HG03432 (cell line): ENCODE results near the gene CTSD.

Experiments used
- ATAC-seq: cut with Tn5 transposase; IDR thresholded peaks from one replicate; pipeline ENCODE4 v1.9.1; 2021; ENCODE audit warnings: mild to moderate bottlenecking, moderate library complexity; ENCODE audit not compliant: unreplicated experiment

CTSD gene

DNA sequence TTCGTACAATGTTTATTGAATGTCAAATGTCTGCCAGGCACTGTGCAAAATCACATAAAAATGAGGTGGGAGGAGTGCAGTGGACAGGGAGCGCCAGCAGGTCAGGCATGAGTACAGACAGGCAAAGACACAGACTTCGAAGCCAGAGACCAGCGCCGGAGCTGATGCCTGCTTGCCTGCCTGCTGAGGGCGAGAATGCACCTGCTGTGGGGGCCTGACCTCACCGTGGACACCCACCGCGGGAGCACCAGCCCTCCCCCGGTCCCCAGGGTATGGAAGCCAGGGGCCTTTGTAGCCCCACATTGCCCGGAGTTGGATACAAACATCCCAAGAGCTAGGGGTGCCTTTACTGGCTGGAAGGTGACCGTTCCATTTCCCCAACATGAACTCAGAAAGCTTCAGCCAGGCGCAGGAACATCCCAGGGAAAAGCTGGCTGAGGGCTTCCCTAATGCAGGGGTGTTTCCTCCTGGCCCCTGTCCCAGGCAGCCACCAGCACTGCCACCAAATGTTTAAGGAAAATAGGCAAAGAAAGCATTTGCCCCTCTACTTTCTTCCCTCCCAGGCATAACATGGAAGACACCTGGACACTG, 31.2 kb downstream of the CTSD start:
- no peak for ATAC-seq

DNA sequence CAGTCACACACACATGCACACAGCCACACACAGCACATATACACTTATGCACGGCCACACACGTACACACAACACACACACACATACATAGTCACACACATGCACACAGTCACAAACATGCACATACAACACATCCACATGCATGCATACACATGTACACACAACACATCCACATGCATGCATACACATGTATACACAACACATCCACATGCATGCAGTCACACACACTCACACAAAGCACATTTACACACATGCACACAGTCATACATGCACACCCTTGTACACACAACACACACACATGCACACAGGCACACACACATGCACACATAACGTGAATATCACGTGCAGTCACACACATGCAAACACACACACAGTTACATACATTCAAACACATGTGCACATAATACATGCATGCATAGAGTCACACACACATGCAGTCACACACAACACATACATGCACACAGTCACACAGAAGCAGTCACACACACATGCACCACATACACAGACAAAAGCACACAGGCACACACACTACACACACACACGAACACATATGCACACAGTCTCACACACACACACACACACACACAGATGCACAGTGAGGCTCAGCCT, 32.2 kb downstream of the CTSD start:
- ATAC-seq = no peak

DNA sequence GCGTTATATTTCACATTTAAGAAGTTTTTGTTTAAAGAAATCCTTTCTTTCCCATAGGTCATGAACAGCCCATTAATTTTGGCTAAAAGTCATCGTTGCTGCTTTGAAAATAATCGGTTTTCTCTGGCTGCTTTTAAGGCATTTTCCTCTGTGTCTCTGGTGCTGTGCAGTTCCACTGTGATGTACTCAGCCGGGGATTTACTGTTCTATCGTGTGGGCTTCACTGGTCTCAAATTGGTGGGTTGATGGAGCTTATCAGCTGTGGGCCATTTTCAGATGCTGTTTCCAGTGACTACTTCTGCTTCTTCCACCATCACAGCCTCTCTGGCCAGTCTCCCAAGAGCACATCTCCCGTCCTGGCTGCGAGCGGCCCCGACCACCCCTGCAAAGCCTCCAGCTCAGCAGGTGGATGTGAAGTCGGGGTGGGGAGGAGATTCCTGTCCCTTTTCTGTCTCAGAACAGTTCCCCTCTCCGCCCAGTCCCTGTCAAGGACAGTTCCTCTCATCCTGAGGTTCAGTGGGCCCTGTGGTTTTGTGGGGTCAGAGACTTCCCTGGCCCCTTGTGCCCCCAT, 33.6 kb downstream of the CTSD start:
- ATAC-seq = no peak

DNA sequence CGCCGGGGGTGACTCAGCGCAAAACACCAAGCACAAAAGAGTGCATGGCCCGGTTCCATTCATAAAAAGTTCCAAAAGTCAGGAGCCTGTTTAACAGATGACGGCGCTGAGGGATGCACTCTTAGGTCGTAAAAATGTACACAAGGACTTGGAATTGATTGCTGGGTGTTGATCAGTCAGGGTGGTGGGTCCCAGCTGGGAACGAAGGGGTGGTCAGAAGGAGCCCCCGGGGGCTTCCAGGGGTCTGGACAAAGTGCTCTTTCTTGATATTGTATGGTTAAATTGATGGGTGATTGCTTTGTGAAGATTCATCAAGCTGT, 34.1 kb downstream of the CTSD start:
- no peak for ATAC-seq

DNA sequence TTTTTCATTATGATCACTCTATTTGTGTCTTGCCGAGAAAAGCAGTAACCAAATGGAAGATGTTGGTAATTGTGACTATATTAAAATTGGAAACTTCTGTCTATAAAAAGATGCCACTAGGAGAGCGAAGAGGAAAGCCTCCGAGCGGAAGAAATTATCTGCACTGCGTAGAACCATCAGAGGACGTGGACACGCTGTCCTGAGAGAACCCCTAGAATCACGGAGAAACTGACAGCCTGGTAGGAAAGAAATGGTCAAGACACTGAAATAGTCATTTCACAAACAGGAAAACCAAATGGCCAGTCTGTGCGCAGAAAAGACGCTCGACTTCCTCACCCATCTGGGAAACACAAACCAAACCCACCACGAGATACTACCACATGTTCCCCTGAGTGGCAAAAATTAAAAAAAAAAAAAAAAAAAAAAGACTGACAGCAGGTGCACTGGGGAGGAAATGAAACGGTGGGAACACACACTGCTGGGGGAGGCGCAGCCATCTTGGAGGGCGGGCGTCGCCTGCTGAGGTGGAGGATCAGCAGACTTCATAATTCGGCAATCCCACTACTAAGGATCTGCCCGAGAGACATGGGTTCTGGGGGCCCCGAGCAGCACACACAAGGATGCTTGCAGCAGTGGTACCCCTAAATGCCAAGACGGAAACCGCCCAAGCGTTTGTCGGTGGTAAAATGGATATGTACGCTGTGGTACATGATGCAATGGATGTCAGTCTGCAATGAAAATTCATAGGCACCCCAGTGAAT, 34.6 kb downstream of the CTSD start:
- no peak for ATAC-seq

DNA sequence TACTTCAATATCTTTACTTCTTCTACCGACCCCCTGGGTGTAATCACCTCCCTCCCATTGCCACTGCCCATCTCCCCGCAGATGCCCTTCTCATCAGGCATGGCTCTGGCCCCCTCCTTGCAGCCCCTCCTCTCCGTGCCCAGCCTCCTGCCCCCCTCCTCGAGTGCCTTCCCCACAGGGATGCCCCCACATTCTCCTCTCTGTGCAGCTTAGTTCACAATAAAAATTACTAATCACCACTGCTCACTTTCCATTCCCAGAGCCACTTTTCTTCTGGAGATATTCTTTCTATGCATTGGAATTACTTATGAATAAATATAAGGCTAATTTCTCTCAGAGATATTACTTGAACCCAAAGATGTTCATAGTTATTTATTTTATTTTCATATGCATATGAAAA, 35.4 kb downstream of the CTSD start:
- ATAC-seq = no peak

DNA sequence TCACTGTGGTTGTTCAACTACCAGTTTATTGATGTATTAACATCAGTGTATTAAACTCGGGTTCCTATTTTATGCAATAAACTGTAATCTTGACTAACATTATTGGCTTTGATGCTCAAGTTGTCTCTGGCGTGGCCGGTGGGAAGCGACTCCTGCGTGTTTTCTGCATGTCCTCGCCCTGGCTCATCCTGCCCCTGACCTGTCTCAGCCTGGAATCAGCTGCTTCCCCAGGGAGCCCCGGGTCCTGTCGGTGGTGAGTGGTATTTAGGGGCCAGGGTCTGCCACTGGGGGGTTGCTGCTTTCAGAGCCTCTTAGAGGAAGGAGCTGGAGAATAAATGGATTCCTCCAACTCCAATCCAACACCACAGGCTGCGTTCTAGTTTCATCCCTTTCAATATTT, 35.9 kb downstream of the CTSD start:
- no peak for ATAC-seq

DNA sequence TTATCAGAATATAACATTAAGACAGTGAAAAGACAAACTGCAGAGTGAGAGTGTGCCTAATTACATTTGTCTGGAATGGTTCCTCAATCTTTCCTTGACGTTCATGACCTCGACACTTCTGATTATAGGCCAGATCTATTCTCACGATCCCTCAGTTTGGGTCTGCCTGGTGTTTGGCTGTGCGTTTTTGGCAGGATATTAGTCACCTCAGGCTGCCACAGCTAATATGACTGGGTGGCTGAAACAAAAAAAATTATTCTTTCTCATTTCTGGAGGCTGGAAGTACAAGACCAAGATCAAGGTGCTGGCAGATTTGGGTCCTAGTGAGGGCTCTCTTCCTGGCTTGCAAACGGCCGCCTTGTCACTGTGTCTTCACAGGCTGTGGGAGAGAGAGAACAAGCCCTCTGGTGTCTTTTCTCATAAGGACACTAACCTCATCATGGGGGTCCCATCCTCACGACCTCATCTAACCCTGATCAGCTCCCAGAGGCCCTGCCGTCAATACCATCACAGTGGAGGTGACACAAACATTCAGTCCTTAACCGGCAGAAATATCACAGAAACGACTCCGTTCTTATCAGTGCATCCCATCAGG, 36.5 kb downstream of the CTSD start:
- ATAC-seq = no peak

DNA sequence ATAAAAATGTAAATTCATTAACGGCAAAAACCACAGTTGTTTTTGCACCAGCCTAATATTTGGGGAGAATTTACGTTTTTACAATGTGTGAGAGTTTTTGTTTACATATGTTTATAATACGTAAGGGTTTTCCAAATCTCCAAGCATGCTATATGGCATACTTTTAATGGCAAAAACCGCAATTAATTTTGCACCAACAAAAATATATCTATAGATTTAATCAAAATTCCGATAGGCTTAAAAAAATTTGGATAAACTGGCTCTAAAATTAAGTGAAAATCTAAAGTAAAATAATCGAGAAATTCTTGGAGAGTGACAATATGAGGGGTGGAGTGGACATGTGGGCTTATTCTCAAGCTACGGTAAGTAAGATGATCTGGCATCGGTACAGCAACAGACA, 43.9 kb downstream of the CTSD start:
- no peak for ATAC-seq

DNA sequence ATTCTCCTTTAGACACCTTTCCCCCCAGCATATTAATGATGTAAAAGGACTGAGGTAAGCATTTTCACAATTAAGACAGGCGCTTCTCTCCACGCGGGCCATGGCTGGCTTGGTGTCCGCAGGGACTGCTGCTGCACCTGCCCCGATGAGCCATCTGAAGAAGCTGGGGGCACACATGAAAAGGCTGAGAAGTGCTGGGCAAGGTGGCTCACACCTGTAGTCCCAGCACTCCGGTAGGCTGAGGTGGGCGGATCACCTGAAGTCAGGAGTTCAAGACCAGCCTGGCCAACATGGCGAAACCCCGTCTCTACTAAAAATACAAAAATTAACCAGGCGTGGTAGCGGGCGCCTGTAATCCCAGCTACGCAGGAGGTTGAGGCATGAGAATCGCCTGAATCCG, 45.4 kb downstream of the CTSD start:
- no peak for ATAC-seq

DNA sequence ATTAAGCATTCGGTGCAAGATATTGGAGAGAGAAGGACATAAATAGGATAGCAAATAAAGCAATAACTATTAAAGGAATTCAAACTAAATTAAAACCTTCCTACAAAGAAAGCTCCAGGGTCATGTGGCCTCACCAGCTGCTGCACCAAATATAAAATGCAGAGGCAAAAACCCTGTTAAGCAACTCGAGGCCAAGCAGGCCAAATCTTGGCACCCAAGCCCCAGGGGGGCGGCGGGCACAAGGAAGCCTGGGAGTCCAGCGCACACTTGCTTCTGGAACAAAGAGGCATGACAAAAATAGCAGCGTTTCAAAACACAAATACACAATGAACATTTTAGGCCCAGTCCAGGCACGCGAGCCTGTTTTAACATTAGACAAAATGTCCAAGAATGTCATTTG, 46.0 kb downstream of the CTSD start:
- no peak for ATAC-seq

DNA sequence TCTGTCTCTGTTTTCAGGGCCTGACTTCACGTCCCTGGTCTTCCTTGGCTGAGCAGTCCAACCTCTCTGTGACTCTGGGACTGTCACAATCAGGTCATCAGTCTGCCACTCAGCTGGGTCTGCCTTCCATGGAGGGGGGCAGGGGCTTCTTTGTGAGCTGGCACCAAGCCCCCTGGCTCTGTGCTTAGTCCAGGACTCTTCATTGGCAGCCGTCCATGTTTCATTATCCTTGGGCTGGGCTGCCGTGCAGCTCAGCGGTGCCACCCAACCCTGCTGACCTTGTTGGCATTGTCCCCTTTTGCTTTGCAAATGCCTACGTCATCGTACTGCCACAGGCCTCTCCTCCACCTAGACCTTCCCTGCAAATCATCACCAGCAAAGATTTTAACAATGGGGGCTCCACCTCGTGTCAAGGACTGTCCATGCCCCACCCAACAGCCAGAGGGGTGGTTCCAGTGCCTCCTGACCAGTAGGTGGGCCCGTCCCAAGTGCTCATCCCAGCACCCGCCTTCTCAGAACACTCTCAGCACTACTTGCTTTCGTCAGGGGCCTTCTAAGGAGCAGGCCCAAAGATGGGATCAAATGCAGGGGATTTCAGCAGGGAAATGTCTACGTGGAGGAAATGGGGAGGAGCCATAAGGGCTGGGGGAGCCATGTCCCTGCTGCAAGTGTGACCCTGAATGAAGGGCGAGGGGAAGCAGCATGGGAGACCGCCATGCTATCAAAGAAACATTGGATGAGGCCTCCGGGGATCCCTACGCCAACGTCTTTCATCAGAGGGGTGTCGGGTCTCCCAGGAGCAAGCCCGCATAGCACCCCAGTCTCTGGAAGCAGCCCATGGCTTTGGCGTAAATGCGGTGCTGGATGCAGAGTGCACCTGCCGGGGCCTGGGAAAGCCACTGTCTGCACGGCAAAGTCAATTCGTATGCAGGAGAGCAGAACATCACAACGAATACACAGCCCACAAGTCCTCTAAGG, 48.5 kb downstream of the CTSD start:
- ATAC-seq = no peak

DNA sequence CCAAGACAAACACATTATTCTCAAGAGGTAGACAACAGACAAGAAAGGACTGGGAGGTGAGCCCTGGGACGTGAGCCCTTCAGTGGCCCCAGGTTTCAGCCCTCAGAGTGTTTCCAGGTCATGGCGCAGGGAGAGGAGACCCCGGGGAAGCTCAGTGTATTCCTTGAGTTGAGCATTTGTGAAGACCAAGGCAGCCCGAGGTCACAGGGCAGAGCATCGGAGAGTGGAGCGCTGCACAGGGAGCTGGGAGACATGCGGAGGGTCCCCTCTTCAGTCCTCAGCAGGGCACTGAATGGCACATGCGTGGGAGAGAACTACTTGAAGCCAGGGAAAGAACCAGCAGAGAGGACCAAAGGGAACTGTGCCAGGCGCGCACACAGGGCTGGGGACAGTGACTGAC, 55.0 kb downstream of the CTSD start:
- ATAC-seq = no peak

DNA sequence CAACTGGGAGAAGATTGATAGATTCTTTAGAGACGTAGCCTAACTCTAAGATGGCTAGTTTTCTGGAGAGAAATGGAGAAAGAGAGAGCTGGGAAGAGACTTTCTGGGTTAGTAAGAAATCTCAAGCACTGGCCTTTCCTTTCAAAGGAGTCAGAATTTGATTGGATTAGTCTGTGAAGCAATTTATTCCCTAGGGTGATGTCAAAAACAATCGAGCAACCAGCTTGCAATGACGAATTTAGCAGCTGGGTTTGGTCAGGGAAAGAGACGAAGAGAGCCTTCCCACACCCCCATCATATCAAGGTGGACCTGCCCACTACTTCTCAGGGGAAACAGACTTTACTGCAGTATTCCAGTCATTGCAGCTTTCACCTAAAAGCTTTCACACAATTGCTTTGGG, 56.0 kb downstream of the CTSD start:
- no peak for ATAC-seq

DNA sequence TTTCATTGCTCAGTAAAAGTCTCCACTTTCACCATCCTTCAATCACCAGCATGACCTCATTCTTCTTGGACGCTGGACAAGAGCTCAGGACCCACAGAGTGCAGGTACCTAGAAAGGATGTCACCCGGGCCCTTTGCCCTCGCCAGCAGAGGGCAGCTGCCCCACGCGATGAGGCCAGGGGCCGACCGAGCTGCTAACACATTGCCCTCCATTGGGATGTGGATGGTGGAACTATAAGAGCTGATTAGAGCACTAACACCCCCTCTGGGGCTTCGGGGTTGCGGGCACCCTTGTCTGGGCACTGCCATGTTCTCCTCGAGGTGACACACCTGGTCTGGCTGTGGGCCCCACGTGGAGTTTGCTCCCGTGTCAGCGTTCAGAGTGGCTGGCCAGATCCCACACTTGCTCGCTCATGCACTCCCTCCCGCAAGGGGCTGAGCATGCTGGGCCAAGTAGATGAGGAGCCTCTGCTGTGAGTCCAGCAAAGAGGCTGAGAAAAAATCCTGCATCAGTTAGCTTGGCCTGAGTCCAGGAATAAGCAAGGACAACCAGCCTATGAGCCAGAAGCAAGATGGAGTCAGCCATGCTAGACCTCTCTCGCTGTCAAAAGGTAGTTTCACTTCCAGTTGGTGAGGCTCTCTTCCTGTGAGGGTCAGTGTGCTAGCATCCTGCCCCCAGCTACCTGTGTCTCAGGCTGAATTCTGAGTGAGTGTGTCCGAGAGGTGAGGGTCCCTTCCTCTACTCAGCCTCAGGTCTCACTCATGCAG, 56.9 kb downstream of the CTSD start:
- ATAC-seq = no peak

DNA sequence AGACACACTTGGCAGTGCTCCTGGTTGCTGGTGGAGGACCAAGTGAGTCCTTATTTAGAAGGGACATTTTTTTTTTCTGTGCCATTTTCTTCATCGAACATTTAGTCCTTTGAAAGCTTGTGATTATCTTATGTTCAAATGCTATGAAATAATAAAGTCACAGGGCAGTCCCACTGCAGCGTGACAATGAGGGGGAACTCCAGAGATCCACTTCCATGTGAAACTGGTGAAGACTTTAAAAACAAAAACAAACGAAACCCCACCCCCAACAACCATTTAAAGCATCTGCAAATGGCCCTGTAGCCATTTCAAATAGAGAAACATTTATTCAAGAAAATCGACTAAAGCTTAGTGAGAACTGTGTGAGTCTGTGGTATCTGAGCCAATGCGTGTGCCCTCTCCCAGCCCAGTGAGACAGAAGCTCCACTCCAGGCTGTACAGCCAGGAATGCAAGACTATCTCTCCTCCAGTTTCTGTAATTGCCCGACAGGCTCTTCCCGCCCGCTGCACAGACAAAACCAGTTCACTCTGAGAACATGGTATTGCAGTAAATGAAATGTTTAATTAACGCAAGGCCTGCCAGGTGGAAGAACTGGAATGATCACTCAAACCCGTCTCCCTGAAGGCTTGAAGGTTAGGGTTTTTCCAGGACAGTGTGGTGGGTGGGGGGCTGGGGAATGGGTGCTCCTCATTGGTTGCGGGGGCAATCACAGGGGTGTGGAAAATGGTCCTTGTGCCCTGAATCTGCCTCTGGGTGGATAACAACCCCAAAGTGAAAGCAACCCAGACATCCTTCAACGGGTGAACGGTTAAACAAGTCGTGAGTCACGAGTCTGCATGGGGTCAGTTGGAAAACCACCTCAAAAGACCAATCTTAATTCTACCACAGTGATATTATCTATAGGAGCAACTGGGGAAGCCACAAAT, 58.3 kb downstream of the CTSD start:
- ATAC-seq = no peak

DNA sequence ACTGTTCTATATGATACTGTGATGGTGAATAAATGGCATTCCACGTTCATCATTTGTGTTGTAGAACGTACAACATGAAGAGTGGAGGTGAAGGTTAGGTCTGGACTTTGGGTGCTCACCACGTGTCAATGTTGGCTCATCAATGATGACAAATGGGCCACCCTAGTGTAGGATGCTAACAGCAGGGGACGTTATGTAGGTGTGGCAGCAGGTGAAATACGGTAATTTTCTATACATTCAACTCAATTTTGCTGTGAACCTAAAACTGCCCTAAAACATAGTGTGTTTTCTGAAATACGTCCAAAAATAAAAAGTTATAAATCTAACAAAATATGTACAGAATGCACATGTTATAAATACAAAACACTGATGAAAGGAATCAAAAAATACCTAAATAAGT, 60.6 kb downstream of the CTSD start:
- no peak for ATAC-seq
